ENCODE measurements around the gene GPR15LG. TPM values are rescaled to one million over a fixed set of nuclear protein-coding genes. Genes with fewer than 3 reads are reported as not detected.

GPR15LG gene
- total and polyA plus RNA-seq, 2 experiments from 2014 or later: not detected

DNA sequence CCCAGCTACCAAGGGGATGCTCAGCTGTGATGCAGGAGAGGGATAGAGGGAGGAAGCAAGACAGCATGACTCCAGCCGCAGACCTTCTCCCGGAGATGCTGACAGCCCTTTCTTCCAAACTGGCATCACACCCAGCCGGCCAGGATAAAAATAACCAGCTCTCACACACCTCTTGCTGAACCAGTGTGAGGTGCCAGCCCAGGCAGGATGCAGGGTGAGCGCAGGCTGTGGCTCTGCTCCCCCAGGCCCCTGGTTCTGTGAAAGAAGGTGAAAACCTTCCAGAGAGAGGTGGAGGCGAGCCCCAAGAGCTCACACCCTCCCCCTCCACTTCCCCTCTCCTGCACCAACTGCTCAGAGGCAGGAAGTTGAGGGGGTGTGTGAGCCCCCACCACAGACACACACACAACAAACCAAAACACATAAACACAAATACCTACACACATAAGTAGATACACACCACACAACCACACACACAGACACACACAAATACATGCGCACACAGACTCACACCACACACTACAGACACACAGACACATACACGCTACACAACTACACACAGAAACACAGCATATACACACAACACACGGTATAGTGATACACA, 4.0 kb downstream of the GPR15LG start:
- Mint-ChIP-seq H3K27ac (no peak overlapping the region), H3K9me3 (peaks cover 18% of the 10 kb centered on the region), H3K36me3 (ENCODE audit: low read depth) (peaks cover 5% of the 10 kb centered on the region; the same call in 1 of the 3 replicates), H3K4me1 (peaks cover 4% of the 10 kb centered on the region; the same call in 1 of the 3 replicates), H3K27me3 (ENCODE audit: insufficient read depth, low read depth, poor library complexity) (peaks cover 5% of the 10 kb centered on the region), H3K4me3 (no peak overlapping the region)
- Histone ChIP-seq H3K27ac (ENCODE audit: low read depth) (no peak overlapping the region), H3K4me3 (no peak overlapping the region), H3K9me2 (ENCODE audit: insufficient read depth) (no peaks in the 10 kb centered on the region; the same call in 1 of the 2 replicates), H3K79me2 (replicated peaks; ENCODE audit: insufficient read depth) (no peaks in the 10 kb centered on the region), H2AFZ (peak overlapping the region; percentile 47; the same call in 1 of the 2 replicates), H4K20me1 (replicated peaks; ENCODE audit: insufficient read depth) (no peaks in the 10 kb centered on the region; the same call in 1 of the 2 replicates), H3K27me3 (ENCODE audit: insufficient read depth) (no peaks in the 10 kb centered on the region), H3K36me3 (ENCODE audit: insufficient read depth) (no peaks in the 10 kb centered on the region), H3K4me2 (no peak overlapping the region), H3K4me1 (ENCODE audit: insufficient read depth) (no peaks in the 10 kb centered on the region), H3F3A (replicated peaks; ENCODE audit: low read depth) (no peaks in the 10 kb centered on the region)
- DNase-seq (ENCODE audit: low spot score) (no peak), ATAC-seq (0 out of 3 replicates have a peak, but pooled peaks have one; percentile 23)
- TF ChIP-seq POLR2AphosphoS5 (IDR thresholded peaks at IDR 0.05; ENCODE audit: low read depth) (no peak), STAT1 (IDR thresholded peaks at IDR 0.05; ENCODE audit: unreplicated experiment) (no peak), EZH2 (IDR thresholded peaks at IDR 0.05; ENCODE audit: low read depth, unreplicated experiment) (no peak), ZNF331 (CRISPR knock-in tag; IDR thresholded peaks at IDR 0.05; ENCODE audit: low read depth) (no peak), NANOG (IDR thresholded peaks at IDR 0.05; ENCODE audit: borderline replicate concordance) (no peak)

- no peaks in the 10 kb centered on the region for H3K4me1 ChIP-seq (ENCODE audit: insufficient read depth)
- no peak overlapping the region for H2AFZ ChIP-seq
- H3K27me3 Mint-ChIP-seq (ENCODE audit: insufficient read depth, low read depth, poor library complexity): peaks cover 5% of the 10 kb centered on the region
- peaks cover 5% of the 10 kb centered on the region; the same call in 1 of the 3 replicates for H3K36me3 Mint-ChIP-seq (ENCODE audit: low read depth)
- DNase-seq (ENCODE audit: low spot score): no peak
- H4K20me1 ChIP-seq (replicated peaks; ENCODE audit: insufficient read depth): no peaks in the 10 kb centered on the region; the same call in 1 of the 2 replicates
- no peaks in the 10 kb centered on the region for H3K27me3 ChIP-seq (ENCODE audit: insufficient read depth)
- no peaks in the 10 kb centered on the region for H3K36me3 ChIP-seq (ENCODE audit: insufficient read depth)
- H3K4me1 Mint-ChIP-seq: peaks cover 4% of the 10 kb centered on the region; the same call in 1 of the 3 replicates
- H3K9me3 Mint-ChIP-seq: peaks cover 18% of the 10 kb centered on the region
- no peak overlapping the region for H3K27ac ChIP-seq (ENCODE audit: low read depth)
- H3K4me2 ChIP-seq: no peak overlapping the region
- no peak overlapping the region for H3K4me3 ChIP-seq
- H3F3A ChIP-seq (replicated peaks; ENCODE audit: low read depth): no peaks in the 10 kb centered on the region
- H3K79me2 ChIP-seq (replicated peaks; ENCODE audit: insufficient read depth): no peaks in the 10 kb centered on the region
- H3K9me2 ChIP-seq (ENCODE audit: insufficient read depth): no peaks in the 10 kb centered on the region; the same call in 1 of the 2 replicates
- H3K4me3 Mint-ChIP-seq: no peak overlapping the region
- ATAC-seq: no peak
- H3K27ac Mint-ChIP-seq: no peak overlapping the region
- TF ChIP-seq REST (IDR thresholded peaks at IDR 0.05; ENCODE audit: unreplicated experiment) (no peak), POLR2AphosphoS5 (IDR thresholded peaks at IDR 0.05; ENCODE audit: low read depth) (no peak), EZH2phosphoT487 (IDR thresholded peaks at IDR 0.05; ENCODE audit: unreplicated experiment) (no peak), CTCF (conservative IDR thresholded peaks at IDR 0.05; ENCODE audit: low read depth in 2 of 2) (no peak), JUNB (IDR thresholded peaks at IDR 0.05; ENCODE audit: unreplicated experiment) (no peak)
- TF ChIP-seq, protein P1, sequence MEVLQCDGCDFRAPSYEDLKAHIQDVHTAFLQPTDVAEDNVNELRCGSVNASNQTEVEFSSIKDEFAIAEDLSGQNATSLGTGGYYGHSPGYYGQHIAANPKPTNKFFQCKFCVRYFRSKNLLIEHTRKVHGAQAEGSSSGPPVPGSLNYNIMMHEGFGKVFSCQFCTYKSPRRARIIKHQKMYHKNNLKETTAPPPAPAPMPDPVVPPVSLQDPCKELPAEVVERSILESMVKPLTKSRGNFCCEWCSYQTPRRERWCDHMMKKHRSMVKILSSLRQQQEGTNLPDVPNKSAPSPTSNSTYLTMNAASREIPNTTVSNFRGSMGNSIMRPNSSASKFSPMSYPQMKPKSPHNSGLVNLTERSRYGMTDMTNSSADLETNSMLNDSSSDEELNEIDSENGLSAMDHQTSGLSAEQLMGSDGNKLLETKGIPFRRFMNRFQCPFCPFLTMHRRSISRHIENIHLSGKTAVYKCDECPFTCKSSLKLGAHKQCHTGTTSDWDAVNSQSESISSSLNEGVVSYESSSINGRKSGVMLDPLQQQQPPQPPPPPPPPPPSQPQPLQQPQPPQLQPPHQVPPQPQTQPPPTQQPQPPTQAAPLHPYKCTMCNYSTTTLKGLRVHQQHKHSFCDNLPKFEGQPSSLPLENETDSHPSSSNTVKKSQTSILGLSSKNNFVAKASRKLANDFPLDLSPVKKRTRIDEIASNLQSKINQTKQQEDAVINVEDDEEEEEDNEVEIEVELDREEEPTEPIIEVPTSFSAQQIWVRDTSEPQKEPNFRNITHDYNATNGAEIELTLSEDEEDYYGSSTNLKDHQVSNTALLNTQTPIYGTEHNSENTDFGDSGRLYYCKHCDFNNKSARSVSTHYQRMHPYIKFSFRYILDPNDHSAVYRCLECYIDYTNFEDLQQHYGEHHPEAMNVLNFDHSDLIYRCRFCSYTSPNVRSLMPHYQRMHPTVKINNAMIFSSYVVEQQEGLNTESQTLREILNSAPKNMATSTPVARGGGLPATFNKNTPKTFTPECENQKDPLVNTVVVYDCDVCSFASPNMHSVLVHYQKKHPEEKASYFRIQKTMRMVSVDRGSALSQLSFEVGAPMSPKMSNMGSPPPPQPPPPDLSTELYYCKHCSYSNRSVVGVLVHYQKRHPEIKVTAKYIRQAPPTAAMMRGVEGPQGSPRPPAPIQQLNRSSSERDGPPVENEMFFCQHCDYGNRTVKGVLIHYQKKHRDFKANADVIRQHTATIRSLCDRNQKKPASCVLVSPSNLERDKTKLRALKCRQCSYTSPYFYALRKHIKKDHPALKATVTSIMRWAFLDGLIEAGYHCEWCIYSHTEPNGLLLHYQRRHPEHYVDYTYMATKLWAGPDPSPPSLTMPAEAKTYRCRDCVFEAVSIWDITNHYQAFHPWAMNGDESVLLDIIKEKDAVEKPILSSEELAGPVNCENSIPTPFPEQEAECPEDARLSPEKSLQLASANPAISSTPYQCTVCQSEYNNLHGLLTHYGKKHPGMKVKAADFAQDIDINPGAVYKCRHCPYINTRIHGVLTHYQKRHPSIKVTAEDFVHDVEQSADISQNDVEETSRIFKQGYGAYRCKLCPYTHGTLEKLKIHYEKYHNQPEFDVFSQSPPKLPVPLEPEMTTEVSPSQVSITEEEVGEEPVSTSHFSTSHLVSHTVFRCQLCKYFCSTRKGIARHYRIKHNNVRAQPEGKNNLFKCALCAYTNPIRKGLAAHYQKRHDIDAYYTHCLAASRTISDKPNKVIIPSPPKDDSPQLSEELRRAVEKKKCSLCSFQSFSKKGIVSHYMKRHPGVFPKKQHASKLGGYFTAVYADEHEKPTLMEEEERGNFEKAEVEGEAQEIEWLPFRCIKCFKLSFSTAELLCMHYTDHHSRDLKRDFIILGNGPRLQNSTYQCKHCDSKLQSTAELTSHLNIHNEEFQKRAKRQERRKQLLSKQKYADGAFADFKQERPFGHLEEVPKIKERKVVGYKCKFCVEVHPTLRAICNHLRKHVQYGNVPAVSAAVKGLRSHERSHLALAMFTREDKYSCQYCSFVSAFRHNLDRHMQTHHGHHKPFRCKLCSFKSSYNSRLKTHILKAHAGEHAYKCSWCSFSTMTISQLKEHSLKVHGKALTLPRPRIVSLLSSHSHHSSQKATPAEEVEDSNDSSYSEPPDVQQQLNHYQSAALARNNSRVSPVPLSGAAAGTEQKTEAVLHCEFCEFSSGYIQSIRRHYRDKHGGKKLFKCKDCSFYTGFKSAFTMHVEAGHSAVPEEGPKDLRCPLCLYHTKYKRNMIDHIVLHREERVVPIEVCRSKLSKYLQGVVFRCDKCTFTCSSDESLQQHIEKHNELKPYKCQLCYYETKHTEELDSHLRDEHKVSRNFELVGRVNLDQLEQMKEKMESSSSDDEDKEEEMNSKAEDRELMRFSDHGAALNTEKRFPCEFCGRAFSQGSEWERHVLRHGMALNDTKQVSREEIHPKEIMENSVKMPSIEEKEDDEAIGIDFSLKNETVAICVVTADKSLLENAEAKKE (CRISPR knock-in tag; IDR thresholded peaks at IDR 0.05): no peak
These were observed 4.6 kb downstream of the GPR15LG start for GRCh38 chr10:84178160-84178609.
